Ishikawa (cell line): Measurements from ENCODE around the gene IL1RN.

Experiments used
- CEBPB ChIP-seq: IDR thresholded peaks from 2 replicates; pipeline ENCODE4 v1.6.1; 2012
- CREB1 ChIP-seq: IDR thresholded peaks from 2 replicates; pipeline ENCODE4 v1.6.1; 2012; ENCODE audit warnings: low read depth
- EGR1 ChIP-seq: IDR thresholded peaks from 2 replicates; pipeline ENCODE4 v1.6.1; 2012
- EP300 ChIP-seq: IDR thresholded peaks from 2 replicates; pipeline ENCODE4 v1.6.1; 2012; ENCODE audit warnings: borderline replicate concordance
- RAD21 ChIP-seq: IDR thresholded peaks from 2 replicates; pipeline ENCODE4 v1.6.1; 2012; ENCODE audit warnings: low read depth
- REST ChIP-seq: IDR thresholded peaks from 2 replicates; pipeline ENCODE4 v1.6.1; 2012; ENCODE audit warnings: low read depth, mild to moderate bottlenecking

GRCh38 chr2:113183264-113183663 lies 55.9 kb downstream of the IL1RN start:
- no peak for TF ChIP-seq EP300
- TF ChIP-seq EGR1: no peak
- no peak for TF ChIP-seq REST
- TF ChIP-seq RAD21: no peak
- no peak for TF ChIP-seq CREB1
- no peak for TF ChIP-seq CEBPB
